ENCODE results near the gene UXS1.

Gene UXS1

DNA sequence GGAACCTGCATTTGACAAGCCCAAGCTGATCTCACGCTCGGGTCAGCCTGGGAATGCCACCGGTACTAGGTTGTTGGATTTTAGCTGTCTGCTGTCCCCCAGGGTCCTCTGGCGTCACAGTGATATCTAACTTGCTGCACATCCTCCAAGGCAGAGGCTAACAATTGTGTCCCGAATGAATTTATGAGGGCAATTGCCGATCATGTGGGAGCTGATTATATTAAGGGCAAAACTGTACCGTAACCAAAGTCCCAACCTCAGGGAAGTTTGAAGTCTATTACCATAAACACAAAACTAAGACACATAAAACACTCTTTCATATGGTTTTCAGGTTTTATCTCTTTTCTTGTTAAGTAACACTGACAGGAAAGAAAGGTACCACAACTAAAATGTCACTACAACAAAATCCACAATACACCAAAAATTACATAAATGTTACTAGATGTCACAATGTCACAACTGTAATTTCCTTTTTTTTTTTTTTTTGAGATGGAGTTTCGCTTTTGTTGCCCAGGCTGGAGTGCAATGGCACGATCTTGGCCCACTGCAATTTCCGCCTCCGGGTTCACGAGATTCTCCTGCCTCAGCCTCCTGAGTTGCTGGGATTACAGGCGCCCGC lies 6.7 kb downstream of the UXS1 start:
- DNase-seq = no peak

GRCh38 chr2:106185475-106186184 lies 8.5 kb downstream of the UXS1 start:
- DNase-seq = no peak

DNA sequence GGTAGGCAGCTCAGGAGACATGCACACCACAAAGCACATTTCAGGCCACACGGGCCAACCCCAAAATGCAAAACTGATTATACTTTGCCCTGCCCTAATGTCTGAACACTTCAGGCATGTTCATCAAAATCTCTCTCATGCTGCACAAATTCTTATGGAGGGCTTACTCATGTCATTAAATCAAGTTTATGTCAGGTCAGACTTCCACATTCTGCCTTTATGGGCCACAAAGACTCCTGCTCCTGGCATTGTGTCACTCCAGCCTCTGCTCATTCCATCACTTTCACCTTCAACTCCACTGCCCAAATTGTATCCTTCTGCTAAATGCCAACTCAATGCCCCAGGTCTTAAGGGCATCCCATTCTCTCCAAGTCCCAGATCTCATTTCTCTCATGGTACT lies 9.2 kb downstream of the UXS1 start:
- no peak for DNase-seq

DNA sequence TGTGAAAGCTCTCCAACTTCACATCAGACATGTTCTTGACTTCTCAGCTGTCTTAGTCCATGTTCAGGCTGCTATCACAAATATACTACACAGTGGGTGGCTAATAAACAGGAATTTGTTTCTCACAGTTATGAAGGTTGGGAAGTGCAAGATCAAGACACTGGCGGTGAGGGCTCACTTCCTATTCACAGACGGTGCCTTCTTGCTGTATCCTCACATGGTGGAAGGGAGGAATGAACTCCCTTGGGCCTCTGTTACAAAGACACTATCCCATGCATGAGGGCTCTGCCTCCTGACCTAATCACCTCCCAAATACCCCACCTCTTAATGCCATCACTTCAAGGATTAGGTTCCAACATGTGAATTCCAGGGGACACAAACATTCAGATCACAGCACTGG lies 9.7 kb downstream of the UXS1 start:
- DNase-seq = no peak

GRCh38 chr2:106183101-106183696 lies 10.9 kb downstream of the UXS1 start:
- no peak for DNase-seq

DNA sequence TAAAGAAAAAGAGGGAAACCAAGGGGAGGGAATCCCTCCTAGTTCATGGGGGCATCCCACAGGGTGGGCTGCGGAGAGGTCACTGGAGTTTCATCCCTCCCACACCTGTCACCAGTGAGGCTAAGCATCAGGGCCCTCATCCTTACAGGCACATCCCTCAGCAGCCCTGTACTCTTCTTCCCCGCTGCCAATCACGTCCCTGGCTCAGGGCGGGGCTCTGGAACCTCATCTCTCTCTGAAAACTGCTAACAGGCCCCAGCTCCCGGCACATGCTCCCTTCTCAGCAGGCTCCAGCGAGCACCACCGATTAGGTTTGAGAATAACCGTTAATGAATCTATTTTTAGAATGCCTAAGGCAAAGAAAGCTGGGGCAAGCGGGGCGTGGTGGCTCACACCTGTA lies 13.0 kb downstream of the UXS1 start:
- DNase-seq = no peak

- no peak for DNase-seq
Observed at GRCh38 chr2:106180602-106181001, 13.5 kb downstream of the UXS1 start.

- DNase-seq = no peak
Observed at GRCh38 chr2:106178716-106179115, 15.4 kb downstream of the UXS1 start.

- no peak for DNase-seq
Observed at GRCh38 chr2:106177581-106177980, 16.5 kb downstream of the UXS1 start.

GRCh38 chr2:106176446-106177099 lies 17.5 kb downstream of the UXS1 start:
- DNase-seq = no peak

DNA sequence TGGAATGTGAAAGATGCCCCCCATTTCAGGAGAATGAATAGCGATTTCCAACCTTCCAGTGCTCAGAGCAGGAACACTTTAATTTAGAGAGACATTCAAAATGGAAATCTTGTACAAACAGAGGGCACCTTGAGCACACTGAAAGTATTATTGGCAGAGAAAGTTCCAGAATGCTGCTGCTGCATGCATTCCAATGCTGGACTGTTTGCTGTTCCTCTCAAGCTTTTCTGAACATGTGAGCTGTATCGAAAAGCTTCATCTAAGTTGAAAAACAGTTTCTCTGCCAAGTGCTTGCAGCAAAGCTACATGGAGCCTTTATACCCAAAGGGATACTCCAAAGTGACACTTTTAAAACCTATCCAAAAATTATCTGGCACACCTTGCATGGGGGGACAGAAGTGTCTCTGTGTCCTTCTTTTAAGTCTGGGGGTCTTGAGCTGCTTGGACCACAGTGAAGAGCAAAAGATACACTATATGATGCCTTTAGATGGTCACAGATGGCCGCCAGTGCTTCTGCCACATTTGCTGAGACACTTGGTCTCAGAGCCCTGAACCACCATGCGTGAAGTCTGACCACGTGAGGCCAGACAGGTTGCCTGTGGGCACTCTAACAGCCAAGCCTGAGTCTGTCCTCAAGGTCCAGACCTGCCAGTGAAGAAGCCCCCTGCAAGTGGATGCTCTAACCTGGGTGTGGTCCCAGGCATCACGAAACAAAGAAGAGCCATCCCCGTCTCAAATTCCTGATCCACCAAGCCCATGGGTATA lies 18.8 kb downstream of the UXS1 start:
- no peak for DNase-seq

DNA sequence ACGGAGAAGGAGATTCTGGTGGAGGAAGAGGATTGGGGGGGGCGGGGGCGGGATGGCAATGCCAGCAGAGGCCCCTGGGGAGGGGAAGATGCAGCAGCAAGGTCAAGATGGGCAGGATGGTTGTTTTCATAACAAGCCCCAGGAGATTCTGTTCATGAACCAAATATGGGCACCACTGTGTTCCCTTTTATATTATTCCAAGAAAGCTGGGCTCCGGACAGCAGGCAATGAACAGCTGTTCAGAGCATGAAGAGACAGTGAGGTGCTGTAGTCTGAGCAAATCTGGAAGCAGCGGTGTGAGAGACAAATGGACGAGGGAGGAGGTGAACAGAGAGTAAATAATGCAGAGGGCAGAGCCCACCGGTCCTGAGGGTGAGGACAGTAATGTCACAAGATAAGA lies 20.0 kb downstream of the UXS1 start:
- no peak for DNase-seq

DNA sequence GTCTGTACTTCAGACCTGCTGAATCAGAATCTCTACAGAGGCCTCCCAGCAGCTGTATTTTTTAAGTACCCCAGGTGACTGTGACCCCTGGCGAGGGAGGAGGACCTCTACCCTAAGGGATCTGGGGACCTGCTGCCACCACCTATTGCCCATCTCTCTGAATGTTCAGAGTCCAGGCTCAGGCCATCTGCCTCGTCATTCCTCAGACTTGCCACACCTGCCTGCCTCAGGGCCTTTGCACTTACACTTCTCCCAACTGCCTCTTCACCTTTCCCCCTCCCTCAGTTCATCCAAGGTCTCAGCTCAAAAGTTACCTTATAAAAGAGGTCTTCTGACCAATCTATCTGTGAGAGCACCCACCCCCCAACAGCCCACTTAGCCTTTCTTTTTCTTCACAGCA lies 21.5 kb downstream of the UXS1 start:
- DNase-seq = no peak

GRCh38 chr2:106168657-106169056 lies 25.4 kb downstream of the UXS1 start:
- no peak for DNase-seq

DNA sequence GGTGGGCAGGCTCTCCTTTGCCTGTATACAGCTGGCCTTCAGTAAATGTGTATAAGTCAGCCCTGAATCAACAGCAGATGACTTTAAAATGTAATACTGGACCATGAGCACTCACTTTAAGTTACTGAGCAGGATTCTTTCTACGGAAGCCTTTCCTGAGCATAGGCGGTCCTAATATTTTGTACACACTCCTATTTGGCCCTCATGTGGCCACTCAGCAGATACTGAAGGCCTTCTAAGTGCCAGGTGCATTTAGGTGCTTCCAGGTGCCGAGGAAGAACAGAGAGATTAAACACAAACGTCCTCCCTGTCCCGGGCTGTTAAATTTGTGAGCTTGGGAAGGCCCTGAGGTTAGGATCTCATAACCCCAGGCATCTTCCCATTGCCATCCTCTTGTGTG lies 27.0 kb downstream of the UXS1 start:
- DNase-seq = no peak

DNA sequence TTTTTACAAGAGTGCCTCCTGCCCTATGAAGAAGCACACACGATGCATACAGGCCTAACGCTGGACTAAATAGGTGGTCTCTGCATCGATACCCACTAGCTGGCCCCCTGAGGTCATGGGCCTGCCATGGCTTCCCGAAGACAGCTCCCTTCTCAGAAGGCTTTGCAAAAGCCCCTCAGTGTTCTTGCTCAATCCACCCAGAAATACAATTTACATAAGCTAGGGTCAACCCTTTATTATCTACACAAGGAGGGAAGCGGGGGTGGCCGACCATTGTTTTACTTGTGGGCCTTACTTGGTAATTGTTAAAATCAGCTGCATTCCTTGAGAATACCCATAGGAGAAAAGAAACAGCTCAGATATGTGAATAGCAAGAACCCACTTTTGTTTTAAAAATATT lies 28.5 kb downstream of the UXS1 start:
- no peak for DNase-seq

DNA sequence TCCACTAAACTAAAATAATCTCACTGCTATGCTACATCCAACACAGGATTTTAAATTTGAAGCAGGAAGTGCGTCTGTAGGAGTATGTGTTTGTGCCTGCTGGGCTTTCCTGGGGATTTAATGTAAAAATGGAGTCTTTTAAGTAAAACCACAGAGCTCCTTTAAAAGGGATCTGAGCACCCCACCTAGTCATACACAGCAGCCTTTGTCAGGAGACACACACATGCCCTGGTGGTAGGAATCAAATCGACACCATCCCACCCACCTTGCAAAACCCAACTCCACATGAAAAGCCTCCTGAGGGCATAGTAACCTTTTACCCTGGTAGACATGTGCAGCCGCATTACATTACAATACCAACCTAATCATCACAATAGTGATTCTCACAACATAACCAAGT lies 29.1 kb downstream of the UXS1 start:
- no peak for DNase-seq

DNA sequence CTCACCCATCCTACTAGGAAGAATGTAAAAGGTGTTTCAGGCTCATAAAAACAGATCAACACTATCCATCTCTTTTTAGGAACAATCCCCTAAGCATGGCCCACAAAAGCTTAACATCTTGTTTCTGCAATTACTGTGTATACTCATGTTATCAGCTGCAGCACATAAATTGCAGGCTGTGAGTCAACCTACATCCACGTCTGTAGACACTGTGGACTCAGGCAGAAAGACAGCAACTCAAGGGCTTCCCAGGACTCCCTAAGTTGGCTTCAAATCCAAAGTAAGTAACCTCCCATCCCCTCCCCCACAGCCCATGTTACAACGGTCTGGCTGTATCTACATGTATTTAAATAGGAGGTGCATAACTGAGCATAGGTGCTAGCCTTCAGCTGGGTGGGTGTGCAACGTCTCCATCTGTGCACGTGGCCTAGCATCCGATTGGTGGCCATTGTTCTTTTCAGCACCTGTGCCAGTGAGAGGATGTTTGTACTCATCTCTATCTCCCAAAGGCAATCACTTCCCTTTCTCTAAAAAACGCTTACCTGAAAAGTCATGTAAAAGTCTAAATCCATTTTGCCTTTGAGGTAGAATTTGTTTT lies 30.1 kb downstream of the UXS1 start:
- DNase-seq = no peak

DNA sequence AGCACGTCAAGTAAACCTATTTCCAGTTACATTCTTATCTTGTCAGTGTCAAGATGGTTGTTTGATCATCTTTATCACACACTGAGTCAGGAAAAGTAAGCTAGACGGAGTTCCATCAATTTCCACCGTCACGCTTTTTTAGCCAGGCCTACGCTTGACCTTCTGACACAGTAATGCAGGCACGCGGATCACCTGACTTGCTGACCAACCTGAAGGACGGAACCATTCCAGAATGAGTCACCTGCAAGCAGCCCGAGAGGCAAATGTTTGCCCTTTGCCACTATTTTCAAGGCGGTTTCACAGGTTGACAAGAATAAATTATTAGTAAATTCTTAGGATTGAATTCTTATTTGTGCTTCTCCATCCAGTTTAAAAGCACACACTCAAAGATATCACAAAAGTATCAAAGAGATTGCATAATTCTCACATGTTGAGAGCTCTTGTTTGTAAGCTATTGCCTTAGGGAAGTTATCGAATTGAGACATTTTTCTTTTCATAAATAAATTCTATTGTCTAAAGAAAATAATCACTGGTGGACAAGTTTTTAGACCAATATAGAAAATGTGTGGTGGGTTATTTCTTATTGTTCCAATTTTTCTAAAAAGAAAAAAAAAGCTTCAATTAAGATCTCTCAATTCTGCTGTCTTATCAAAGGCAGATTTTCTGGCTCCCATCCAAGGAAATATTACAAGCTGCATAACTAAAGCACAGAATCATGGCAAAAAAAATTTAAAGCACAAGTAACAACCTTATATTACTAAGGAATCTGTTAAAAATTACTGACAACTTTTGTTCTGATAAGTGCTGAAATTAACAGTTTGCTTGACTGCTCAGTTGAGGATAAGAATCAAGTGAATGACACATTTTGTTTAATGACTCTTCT lies 31.9 kb downstream of the UXS1 start:
- DNase-seq = no peak

DNA sequence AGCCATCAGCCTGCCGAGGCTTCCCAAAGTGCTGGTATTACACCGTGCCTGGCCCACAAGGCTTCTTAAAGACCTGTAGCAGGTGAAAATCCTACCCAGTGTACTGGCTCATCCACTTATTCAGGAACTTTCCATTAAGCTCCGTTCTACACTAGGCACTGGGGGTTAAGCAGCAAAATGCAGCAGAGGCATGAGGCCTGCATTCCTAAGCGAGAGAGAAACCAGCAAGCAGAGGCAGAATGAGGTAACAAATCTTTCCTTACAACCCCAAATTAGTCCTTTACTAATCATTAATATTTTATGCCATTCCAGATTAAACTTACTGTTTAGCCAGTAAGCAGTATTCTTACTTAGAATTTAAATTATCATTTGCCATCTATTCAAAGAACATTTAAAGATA lies 32.8 kb downstream of the UXS1 start:
- DNase-seq = no peak

DNA sequence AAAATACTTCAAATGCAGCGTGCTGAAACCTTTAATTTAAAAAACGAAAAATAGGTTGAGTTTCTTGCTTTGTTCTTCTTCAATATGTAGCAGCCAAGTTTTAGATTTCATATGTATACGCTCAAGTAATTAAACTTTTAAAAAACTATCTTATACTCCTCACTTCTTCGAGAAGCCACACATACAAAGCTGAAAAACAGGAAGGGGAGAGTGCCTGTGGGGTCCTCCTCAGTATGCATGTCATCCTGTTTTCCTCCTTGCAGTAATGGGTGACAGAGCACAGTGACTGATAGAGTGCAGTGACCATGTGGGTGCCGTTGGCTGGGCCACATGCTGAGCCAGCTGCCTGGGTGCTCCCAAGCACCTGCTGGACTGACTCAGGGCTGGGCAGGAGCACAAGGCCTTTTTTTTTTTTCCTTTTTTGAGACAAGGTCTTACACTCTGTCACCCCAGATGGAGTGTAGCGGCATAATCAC lies 33.3 kb downstream of the UXS1 start:
- DNase-seq = no peak

Measured in SIG-M5 (cell line).